NOMO-1 (cell line): ENCODE data around the gene RECQL5.
A peak's percentile ranks its signal among the peaks of the same experiment; 100 is the strongest.

Experiments
- DNase-seq, 2 experiments: peaks; one replicate each; lab custom pipeline; 2025; ENCODE audit not compliant: unreplicated experiment in 2 of 2; lab: John Stamatoyannopoulos, UW

The RECQL5 gene

DNA sequence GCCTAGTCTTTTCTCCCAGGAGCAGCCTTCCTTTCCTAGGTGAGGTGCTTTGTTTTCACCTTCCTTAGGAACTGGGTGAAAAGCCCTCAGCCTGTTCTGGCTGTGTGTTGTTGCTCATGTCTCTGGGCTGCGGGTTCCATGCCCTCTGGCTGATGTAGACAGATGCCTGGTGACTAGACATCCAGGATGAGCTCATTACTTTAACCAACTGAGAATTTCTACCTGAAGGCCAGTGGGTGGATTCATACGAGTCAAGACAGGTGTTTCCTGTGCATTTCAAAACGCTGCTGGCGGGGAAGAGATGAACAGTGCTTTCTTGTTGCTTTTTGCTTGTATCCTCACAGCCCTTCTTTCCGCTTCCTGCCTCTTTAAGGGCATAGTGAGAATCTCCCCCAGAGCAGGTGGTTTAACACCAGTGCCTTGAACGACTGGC, 22.5 kb upstream of the RECQL5 start:
- no peak for DNase-seq

DNA sequence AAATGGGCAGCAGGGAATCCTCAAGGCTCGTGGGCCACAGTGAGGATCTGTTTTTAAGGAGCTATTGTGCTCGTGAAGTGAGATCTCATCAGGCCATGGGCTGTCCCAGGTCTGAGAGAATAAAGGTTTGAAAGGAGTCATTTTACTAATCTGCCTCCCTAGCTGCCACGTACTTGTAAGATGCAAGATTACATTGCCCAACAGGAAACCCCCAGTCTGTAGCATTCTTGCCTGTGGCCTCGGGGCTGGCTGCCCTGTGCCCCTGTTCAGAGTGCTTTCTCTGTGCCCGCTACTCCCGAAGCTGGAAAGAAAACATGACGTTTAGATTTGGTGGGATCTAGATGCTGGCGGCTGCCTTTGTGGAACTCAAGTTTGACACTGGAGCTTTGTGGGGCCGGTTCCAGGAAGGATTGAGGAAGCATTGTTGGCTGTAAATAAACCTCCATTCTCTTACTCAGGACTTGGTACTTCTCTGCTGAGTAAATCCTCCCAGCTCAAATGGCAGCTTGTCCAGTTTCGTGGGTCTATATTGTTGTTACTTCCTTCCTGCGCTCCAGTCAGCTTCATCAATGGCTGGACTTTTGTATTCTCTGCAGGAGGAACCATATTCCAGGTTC, 21.4 kb upstream of the RECQL5 start:
- DNase-seq = peak; percentile 40 to 70

DNA sequence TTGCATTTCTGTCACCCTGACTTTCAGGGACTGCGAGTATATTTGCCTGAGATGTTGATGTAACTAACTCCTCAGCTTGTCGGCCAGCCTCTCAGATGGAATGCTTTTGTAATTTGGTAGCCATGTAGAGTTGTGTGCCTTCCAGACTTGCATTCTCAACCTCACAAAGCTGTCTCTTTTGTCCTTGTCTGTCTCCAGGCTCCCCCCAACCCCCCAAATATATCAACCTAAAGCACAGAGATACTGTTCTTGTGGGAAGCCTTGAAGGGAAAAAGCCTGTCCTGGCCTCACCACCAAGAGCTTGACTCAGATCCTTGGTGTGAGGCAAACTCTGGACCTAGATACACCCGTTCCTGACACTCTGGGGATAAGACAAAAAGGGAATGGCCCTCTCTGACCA, 18.5 kb upstream of the RECQL5 start:
- no peak for DNase-seq

DNA sequence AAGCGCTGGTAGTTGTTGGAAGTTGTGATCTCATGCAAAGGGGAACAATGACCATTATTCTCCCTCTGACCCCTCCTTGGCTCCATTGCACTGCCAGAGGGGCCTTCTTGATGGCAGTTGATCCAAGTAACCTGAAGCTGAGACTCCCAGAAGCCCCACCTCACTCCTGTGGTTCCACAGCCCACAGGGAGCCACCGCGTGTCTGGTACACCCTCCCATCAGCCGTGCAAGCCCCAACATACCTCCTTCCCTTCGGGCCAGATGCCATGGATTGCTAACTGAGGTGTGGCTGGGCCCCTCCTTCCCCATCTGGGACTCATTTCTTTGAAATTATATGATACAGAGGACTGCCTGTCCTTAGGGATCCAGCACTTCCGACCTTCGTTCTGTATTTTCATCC, 18.0 kb upstream of the RECQL5 start:
- no peak for DNase-seq

GRCh38 chr17:75684249-75684648, 17.3 kb upstream of the RECQL5 start:
- DNase-seq = no peak

GRCh38 chr17:75683583-75683982, 16.6 kb upstream of the RECQL5 start:
- no peak for DNase-seq

GRCh38 chr17:75681289-75681688, 14.3 kb upstream of the RECQL5 start:
- DNase-seq = no peak

- no peak for DNase-seq
Measured at GRCh38 chr17:75680431-75680830, 13.5 kb upstream of the RECQL5 start.

DNA sequence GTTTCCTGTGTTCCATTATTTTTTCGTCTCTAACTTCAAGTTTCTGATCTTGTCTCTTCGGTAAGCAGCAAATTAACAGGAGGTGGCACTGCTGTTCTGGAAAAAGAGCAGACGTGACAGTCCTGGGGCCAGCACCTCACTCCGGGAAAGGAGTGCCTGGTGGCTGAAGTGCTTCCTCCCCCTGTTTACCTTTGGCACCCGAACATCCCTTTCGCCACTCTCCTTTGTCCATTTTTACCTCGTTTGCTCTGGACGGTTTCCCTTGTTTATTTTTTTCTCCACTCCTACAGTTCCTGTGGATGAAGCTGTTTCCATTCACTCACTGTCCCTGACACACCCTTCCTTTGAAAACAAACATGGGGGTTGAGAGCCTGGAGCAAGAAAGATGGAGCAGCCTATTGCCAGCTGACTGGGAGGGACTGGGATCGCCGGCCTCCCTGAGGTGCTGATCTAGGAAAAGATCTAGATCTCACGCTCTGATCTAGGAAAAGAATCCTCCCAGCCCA, 12.8 kb upstream of the RECQL5 start:
- DNase-seq = no peak

DNA sequence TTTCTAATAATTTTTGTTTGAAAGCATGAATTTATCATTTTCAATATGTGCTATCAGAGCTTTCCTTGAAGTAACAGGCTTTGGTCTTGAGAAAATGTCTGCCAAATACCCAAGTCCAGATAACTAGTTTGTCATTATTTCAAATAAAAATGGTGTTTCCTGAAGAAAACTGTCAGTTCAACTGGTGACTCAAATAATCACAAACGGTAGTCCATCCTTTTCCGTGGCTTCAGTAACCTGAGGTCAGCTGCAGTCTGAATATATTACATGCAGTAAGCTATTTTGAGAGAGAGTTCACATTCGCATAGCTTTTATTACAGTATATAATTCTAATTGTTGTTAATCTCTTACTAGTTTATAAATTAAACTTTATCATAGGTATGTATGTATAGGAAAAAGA, 9.5 kb upstream of the RECQL5 start:
- DNase-seq = no peak

GRCh38 chr17:75673487-75673886, 6.5 kb upstream of the RECQL5 start:
- DNase-seq = no peak

DNA sequence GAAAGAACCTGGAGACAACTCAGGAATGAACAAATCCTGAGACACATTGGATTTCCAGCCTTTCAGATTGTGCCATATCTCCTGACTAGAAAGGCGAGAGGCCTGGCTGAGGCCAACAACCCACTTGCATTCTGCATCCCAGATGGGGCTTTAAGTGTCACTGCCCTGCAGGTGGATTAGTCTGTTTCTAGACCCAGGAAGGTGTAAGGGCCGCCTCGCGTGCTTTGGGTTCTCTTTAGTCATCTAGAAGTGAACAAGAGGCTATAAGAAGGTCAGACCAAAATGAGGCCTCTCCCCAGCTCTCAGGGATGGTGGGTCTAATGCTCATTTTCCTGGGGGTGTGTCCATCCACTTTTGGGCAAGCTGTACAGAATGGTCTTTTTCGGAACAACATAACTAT, 5.1 kb upstream of the RECQL5 start:
- DNase-seq = no peak

DNA sequence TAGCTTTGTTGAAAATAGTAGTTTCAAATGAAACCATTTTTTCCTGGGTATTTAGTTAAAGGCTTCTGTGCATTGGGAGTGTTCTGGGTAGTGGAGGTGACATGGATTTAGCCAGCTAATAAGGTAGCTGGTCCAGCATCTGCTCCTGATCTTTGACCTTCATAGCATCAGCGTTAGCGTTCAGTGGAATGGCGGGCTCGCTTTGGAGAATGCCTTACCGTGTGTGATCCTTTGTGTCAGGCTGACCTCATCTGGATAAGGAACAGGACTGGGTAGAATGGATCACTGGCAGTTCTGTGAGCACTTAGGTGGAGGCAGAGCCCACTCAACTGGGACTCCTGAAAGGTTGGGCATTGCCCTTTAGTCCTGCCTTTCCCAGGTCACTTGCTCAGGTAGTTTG, 3.9 kb upstream of the RECQL5 start:
- DNase-seq = no peak

DNA sequence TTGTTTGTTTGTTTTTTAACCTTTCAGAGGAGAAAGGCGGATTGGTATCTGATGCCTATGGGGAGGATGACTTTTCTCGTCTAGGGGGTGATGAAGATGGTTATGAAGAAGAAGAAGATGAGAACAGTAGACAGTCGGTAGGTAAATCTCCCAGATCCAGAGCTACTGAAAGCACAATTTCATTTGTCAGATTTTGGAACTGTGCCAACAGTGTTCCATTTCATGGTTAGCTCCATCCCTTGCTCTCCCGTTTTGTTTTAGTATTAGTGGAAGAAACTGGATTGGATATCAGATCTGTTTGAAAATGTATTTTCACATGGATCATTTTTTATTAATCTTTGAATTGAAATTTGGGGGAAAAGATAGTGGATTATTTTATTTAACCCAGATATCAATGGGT, 1.5 kb upstream of the RECQL5 start:
- no peak for DNase-seq

GRCh38 chr17:75667825-75668224, 871 bp upstream of the RECQL5 start:
- DNase-seq = no peak

DNA sequence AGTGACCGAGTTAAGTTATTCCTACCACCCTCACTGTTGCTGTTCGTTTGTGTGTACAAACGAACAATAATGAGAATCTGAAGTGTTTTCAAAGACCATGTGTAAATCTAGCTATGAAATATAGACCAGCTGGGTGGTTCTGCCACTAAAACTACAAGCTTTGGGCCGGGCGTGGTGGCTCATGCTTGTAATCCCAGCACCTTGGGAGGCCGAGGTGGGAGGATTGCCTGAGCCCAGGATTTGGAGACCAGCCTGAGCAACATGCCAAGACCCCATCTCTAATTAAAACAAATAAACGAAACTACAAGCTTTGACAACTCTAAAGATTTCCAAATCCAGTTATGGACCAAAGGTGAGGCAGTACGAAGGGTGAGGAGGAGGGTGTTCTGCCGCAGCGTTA, 973 bp downstream of the RECQL5 start:
- no peak for DNase-seq

GRCh38 chr17:75664099-75664549, 2.8 kb downstream of the RECQL5 start:
- DNase-seq = no peak

DNA sequence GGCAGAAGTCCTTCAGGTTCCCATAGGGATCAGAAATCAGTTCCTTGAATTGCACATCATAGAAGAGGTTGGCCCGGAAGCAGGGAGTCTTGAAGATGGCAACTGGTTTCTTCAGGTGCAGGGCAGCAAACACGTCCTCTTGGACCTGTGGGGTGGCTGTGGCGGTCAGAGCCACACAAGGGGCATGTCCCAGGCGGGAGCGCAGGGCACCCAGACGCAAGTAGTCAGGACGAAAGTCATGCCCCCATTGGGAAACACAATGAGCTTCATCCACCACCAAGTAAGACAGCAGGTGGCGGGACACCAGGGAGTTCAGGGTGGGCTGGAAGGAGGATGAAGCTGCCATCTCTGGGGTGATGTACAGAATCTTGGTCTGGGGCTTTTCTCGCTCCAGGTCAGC, 4.4 kb downstream of the RECQL5 start:
- no peak for DNase-seq

DNA sequence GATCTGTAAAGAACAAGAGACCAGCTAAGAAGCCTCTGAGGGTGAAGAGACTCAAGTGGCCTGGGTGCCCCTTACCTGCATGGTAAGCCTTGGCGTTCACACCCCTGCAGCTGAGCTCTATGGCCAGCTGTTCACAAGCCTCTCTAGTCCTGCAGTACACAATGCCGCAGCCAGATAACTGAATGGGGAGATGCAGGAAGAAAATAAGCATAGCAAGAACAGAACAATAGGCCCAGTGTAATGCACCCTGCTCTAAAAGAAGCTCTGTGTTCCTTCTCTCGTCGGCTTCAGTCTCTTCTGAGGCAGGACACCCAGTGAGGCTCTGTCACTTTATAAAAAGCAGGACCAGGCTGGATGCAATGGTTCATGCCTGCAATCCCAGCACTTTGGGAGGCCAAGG, 5.4 kb downstream of the RECQL5 start:
- DNase-seq = no peak

DNA sequence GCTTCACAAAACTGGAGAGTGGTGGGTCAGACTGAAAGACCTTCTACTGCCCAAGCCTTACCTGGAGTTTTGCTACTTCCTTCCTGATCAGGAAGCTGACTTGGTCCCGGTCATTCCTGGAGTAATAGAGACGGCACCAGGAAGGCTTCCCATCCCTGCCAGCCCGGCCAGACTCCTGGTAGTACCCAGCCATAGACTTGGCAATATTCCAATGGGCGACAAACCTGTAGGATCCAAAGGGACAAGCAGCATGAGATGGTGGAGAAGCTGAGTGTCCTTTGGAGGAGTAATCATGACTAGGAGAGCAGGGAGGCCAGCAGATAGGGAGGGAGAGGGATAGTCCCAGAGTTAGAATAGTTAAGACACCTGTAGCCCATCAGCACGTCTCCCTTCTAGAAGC, 8.7 kb downstream of the RECQL5 start:
- no peak for DNase-seq

DNA sequence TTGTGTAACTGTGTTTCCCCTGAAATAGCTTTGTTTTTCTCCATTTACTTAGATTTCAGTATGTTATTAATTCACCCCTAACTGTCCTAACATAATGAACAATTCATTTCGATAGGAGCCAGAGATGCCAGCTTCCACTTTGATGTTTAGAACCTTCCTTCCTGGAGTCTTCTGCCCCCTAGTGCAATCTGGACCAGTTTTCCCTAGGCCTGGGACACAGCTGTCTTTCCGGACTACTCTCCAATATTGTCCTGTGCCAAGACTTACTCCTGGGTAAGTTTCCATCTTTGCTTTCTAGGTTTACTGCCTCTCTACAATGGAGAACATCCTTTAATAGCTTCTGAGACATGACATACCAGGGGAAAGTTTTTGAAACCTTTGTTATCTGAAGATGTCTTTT, 12.8 kb downstream of the RECQL5 start:
- DNase-seq = no peak

DNA sequence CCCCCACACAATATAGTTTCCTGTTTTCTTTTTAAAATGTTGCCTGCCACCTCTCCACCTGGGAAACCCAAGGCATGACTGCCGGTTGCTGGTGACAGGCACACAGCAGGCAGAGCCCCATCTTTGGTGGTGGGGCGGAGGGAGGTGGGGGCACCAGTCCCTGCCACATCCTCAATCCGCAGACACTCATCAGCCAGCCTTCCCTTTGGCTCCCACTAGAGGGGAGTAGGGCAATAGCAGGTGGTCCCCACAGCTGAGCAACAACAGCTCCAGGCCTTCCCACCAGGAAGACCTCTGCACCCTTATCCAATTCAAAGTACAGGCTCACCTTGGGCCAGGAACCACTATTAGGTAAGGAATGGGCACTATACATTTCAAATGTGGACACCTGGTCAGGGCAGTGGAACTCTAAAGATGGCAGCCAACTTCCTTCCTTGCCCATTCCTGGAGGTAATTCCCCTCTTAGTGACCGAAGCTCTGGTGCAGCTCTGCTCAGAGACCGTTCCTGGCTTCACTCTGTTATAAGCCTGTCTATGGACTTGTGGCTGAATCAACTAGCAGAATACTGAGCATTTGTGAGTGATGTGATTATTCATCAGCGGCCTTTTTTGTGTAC, 13.9 kb downstream of the RECQL5 start:
- no peak for DNase-seq

DNA sequence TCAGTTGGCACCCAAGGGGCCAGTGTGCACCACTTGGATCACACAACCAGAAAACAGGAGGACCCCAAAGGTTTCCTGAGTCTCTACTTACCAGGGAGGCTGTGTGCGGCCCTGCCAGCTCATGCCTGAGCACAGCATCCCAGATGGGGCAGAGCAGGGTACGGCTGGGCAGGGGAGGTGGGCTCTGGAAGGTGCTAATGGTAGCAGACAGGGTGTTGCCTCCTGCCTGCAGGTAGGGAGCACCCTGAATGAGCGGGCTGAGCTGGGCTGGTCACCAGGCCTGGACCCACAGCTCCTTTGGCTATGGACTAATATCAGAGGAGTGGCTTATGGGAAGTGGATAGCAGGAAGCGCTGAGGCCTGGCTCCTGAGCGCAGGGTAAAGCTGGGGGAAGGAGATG, 14.6 kb downstream of the RECQL5 start:
- DNase-seq = no peak
